LHCN-M2 (cell line): Measurements from ENCODE around the gene MAGEA12. TPM values are rescaled to one million over a fixed set of nuclear protein-coding genes. Genes with fewer than 3 reads are reported as not detected.
"Not testable (repeated sequence)": the region's sequence is repeated elsewhere in the genome, so short reads cannot be mapped to it uniquely, and the experiment has no call there.

Source experiments
- DNase-seq: peaks from one replicate; pipeline ENCODE4 v3.0.0-alpha.2; 2012; ENCODE audit warnings: low read depth
- total RNA-seq: library from RNA; depleted of rRNA; stranded (reverse); fragments of >200 nt; gene quantifications from 2 replicates; pipeline ENCODE4 v1.2.3, GENCODE V29; 2014; rRNA removed

MAGEA12 gene
- total RNA-seq, 1 experiment from 2014 or later: not detected

DNA sequence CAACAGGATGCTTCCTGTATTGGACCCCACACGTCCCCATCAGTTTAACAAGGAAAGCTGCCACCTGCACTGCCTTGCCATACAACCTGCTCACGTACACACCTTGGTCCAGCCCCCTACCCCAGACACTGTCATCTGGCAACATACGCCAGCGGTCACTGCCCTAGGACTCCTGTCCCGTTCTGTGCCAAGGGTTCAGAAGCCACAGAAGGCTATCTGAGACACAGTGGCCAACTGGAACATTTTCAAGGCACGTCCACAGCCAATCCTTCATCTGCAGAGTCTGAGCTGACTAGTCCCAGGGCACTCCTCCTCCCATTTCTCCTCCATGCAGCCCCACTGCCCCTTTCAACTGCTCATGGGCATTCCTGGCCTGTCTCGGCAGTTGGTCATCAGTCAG, 28.0 kb downstream of the MAGEA12 start:
- DNase-seq: not testable (repeated sequence)

DNA sequence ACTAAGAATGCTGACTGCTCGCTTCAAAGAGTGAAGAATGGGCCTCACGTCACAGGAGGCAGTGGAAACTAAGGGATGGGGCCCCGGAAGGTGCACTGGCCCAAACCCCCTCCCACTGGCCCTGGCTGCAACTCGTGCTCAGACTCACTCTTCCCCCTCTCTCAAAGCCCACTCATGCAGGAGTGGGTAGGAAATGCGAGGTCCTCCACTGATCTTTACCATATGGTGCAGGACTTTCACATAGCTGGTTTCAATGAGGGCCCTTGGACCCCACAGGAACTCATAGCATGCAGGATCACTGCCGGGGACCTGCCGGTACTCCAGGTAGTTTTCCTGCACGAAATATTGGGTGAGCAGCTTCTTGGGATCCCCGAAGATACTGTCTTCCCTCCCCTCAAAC, 33.0 kb downstream of the MAGEA12 start:
- not testable (repeated sequence) for DNase-seq

- DNase-seq: not testable (repeated sequence)
Observed at GRCh38 chrX:152769549-152770289, 36.2 kb downstream of the MAGEA12 start, which contains the start of gene MAGEA6. MAGEA6 (minus strand) TSS chrX:152769689; CDS start chrX:152767650, 2,039 bp downstream.

DNA sequence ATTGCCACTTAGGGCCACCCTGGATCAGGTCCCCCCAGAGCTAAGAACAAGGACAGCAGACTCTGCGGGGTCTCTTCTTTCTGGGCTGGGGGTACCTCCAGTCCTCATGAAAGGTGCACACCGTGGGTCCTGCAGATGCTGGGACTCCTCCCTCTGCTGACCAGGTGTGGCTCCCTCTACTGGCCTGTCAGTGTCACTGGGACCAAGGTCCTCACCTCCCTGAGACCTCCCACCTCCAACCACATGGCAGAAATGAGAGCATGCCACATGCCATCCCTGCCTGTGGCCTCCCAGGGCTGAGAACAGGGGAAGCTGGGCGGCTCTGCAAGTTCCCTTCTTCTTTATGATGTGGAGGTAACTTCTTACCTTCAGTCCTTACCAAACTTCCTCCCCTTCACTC, 53.5 kb downstream of the MAGEA12 start:
- not testable (repeated sequence) for DNase-seq

Other genes with a start within 250 kb of the MAGEA12 start
- not detected in 2 replicates for gene GABRQ, start 95.9 kb upstream of the MAGEA12 start, total RNA-seq
- gene MAGEA3, start 35.0 kb upstream of the MAGEA12 start, total RNA-seq: not detected in 2 replicates
- gene CSAG2, start 24.5 kb upstream of the MAGEA12 start, total RNA-seq: not detected in 2 replicates
- gene MAGEA2B, start 19.1 kb upstream of the MAGEA12 start, total RNA-seq: not detected in 2 replicates
- gene CSAG1, start within 50 bp of the MAGEA12 start, total RNA-seq: not detected in 2 replicates
- gene MAGEA2, start 20.1 kb downstream of the MAGEA12 start, total RNA-seq: not detected in 2 replicates
- gene CSAG3, start 25.5 kb downstream of the MAGEA12 start, total RNA-seq: not detected in 2 replicates
- gene MAGEA6, start 35.9 kb downstream of the MAGEA12 start, total RNA-seq: not detected in 2 replicates
- gene CETN2, start 97.0 kb downstream of the MAGEA12 start, total RNA-seq: 48.7 and 52.2 TPM in 2 replicates
- 14.1 and 15.6 TPM in 2 replicates for gene NSDHL, start 97.3 kb downstream of the MAGEA12 start, total RNA-seq
- gene ZNF185, start 164.3 kb downstream of the MAGEA12 start, total RNA-seq: 0.38 and 0.92 TPM in 2 replicates